ENCODE data around the gene NOL12.

DNA sequence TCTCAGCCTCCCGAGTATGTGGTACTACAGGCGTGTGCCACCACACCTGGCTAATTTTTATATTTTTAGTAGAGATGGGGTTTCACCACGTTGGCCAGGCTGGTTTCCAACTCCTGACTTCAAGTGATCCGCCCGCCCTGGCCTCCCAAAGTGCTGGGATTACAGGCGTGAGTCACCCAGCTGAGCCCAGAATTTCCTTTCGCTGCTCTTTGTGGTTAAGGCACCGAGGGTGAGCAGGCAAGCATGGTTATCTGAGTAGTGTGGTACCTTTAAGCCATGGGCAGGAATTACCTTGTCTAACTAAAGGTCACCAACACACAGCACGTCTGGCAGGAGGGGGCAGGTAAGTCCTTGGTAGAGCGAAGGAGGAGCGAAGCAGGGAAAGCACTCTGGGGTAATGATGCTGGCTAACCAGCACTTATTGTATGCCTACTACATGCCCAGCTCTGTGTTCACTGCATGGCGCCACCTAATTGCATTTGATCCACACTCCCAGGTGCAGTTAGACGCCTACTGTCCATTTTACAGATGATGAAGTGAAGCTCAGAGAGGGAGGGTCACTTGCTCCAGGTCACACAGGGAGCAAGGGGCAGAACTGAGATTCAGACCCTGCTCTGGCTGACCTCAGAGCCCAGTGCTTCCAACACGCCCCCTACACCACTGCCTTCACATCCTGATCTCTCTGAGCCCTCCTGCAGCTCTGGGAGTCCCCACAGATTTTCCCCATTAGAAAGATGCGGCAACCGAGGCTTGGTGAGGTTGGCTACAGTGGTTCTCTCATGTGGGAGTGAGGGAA lies 56.4 kb downstream of the NOL12 start:
- TF ChIP-seq, protein P1, sequence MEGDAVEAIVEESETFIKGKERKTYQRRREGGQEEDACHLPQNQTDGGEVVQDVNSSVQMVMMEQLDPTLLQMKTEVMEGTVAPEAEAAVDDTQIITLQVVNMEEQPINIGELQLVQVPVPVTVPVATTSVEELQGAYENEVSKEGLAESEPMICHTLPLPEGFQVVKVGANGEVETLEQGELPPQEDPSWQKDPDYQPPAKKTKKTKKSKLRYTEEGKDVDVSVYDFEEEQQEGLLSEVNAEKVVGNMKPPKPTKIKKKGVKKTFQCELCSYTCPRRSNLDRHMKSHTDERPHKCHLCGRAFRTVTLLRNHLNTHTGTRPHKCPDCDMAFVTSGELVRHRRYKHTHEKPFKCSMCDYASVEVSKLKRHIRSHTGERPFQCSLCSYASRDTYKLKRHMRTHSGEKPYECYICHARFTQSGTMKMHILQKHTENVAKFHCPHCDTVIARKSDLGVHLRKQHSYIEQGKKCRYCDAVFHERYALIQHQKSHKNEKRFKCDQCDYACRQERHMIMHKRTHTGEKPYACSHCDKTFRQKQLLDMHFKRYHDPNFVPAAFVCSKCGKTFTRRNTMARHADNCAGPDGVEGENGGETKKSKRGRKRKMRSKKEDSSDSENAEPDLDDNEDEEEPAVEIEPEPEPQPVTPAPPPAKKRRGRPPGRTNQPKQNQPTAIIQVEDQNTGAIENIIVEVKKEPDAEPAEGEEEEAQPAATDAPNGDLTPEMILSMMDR (IDR thresholded peaks at IDR 0.05): no peak
- no peak for TF ChIP-seq POLR2AphosphoS5 (IDR thresholded peaks at IDR 0.05)
